Neuronal stem cell (in vitro differentiated cells): ENCODE measurements around the gene ATP5F1E.
A peak's percentile ranks its signal among the peaks of the same experiment; 100 is the strongest.

ENCODE experiments used
- DNase-seq: peaks from one replicate; pipeline ENCODE4 v3.0.0-alpha.2; 2013; ENCODE audit warnings: low spot score
- H2AFZ ChIP-seq: one replicate; pipeline ENCODE4 v1.6.1; 2013; ENCODE audit warnings: mild to moderate bottlenecking, low read length, inconsistent platforms
- H2AK5ac ChIP-seq: 2 replicates; pipeline ENCODE4 v1.6.1; 2013; ENCODE audit warnings: low read depth, mild to moderate bottlenecking, inconsistent platforms, low read length, moderate library complexity, mixed read lengths
- H2BK120ac ChIP-seq: 2 replicates; pipeline ENCODE4 v1.6.1; 2013; ENCODE audit warnings: low read depth, mild to moderate bottlenecking, inconsistent platforms, low read length, moderate library complexity, mixed read lengths
- H2BK12ac ChIP-seq: one replicate; pipeline ENCODE4 v1.6.1; 2013; ENCODE audit warnings: low read length, inconsistent platforms
- H2BK15ac ChIP-seq: 2 replicates; pipeline ENCODE4 v1.6.1; 2013; ENCODE audit warnings: mild to moderate bottlenecking, low read length, inconsistent platforms, mixed read lengths
- H2BK5ac ChIP-seq: one replicate; pipeline ENCODE4 v1.6.1; 2013; ENCODE audit warnings: inconsistent platforms, mild to moderate bottlenecking, low read length, moderate library complexity
- H3K14ac ChIP-seq: one replicate; pipeline ENCODE4 v1.6.1; 2013; ENCODE audit warnings: low read length, inconsistent platforms
- H3K18ac ChIP-seq: 2 replicates; pipeline ENCODE4 v1.6.1; 2013; ENCODE audit warnings: low read length, inconsistent platforms
- H3K23ac ChIP-seq: 2 replicates; pipeline ENCODE4 v1.6.1; 2013; ENCODE audit warnings: low read depth, mild to moderate bottlenecking, mixed read lengths, low read length, inconsistent platforms; ENCODE audit not compliant: poor library complexity
- H3K27ac ChIP-seq: replicated peaks from 3 replicates; pipeline ENCODE4 v1.5.1; 2013; ENCODE audit warnings: low read length, inconsistent platforms
- H3K27me3 ChIP-seq, 3 experiments: 2 replicates each; pipeline ENCODE4 v1.6.1; 2013; ENCODE audit warnings: low read length in 3 of 3, mild to moderate bottlenecking in 2 of 3, inconsistent platforms in 1 of 3, low read depth in 1 of 3, mixed read lengths in 1 of 3, moderate library complexity in 1 of 3; ENCODE audit not compliant: control insufficient read depth in 3 of 3, insufficient read depth in 3 of 3
- H3K36me3 ChIP-seq, 2 donors: replicated peaks in 1 of 2; 2 replicates each; pipeline ENCODE4 v1.6.1; 2013; ENCODE audit warnings: low read length in 2 of 2; ENCODE audit not compliant: control insufficient read depth in 2 of 2, insufficient read depth in 2 of 2
- H3K4ac ChIP-seq: 2 replicates; pipeline ENCODE4 v1.6.1; 2013; ENCODE audit warnings: inconsistent platforms, mild to moderate bottlenecking, low read length, moderate library complexity
- H3K4me1 ChIP-seq, 2 donors: 1 replicate in 1 of 2; 2 replicates in 1 of 2; pipeline ENCODE4 v1.6.1; 2013; ENCODE audit warnings: low read length in 2 of 2, low read depth in 1 of 2; ENCODE audit not compliant: control insufficient read depth in 2 of 2, insufficient read depth in 1 of 2
- H3K4me2 ChIP-seq: one replicate; pipeline ENCODE4 v1.6.1; 2013; ENCODE audit warnings: mild to moderate bottlenecking, low read length, inconsistent platforms; ENCODE audit not compliant: insufficient read depth, poor library complexity, severe bottlenecking
- H3K4me3 ChIP-seq, 2 donors: 2 replicates each; pipeline ENCODE4 v1.5.1; 2013; ENCODE audit warnings: low read length in 2 of 2, mild to moderate bottlenecking in 2 of 2, inconsistent platforms in 1 of 2, moderate library complexity in 1 of 2
- H3K79me1 ChIP-seq: one replicate; pipeline ENCODE4 v1.6.1; 2013; ENCODE audit warnings: low read depth, mild to moderate bottlenecking, inconsistent platforms, low read length, moderate library complexity
- H3K9ac ChIP-seq: one replicate; pipeline ENCODE4 v1.6.1; 2013; ENCODE audit warnings: mild to moderate bottlenecking, low read depth, low read length, inconsistent platforms; ENCODE audit not compliant: poor library complexity
- H3K9me3 ChIP-seq, 2 donors: replicated peaks in 1 of 2; 2 replicates each; pipeline versions ENCODE3 to v1.6.1; 2013; ENCODE audit warnings: low read length in 2 of 2, mild to moderate bottlenecking in 2 of 2, inconsistent platforms in 1 of 2, low read depth in 1 of 2, mixed read lengths in 1 of 2, moderate library complexity in 1 of 2; ENCODE audit not compliant: control insufficient read depth in 2 of 2, insufficient read depth in 1 of 2
- H4K8ac ChIP-seq: one replicate; pipeline ENCODE4 v1.6.1; 2013; ENCODE audit warnings: low read depth, mild to moderate bottlenecking, inconsistent platforms, low read length, moderate library complexity
- H4K91ac ChIP-seq: one replicate; pipeline ENCODE4 v1.6.1; 2013; ENCODE audit warnings: low read length, low read depth, mild to moderate bottlenecking, inconsistent platforms; ENCODE audit not compliant: poor library complexity
- WGBS, 2 donors: extraction: QIAGEN DNeasy Blood & Tissue Kit; methylation state at CpG; one replicate each; pipeline ENCODE4 v1.1.7; 2013; ENCODE audit warnings: missing lambda C conversion rate in 2 of 2, mixed read lengths in 1 of 2; ENCODE audit not compliant: insufficient read length in 2 of 2, insufficient replicate concordance in 1 of 2; ENCODE audit errors: extremely low coverage in 2 of 2; 5-methylcytosine and 5-hydroxymethylcytosine counted together

ATP5F1E gene

DNA sequence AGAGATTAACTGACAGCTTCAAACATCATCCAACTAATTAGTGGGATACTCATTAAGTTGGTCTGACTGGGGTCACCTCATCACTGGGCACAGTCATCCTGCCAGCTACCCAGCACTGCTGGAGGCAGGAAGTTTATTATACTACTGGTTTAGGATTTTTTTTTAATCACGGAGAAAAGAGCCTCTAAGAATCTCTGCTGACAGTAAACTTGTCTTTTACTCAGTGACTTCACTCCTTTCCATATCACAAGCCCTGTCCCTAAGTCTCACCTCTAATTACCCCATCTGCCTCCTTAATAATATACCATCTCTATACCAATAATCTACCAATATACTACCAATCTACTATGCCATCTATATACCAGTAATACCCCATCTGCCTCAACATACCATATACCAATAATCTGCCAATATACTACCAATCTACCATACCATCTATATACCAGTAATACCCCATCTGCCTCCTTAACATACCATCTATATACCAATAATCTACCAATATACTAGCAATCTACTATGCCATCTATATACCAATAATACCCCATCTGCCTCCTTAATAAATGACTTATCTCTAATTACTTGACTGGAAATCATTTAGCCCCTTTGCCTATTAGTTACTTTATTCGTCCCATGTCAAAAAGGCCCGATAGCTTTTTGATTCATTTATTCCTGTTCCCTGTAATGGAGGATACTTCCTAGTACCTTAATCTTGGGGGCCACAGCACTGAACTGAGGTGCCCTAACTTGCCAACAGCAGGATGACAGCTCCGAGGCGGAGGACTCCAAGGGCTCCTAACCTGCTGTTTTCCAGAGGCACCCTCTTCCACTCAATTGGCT lies 5.0 kb downstream of the ATP5F1E start:
- no peak overlapping the region for H2BK120ac ChIP-seq
- no peak overlapping the region for H2BK5ac ChIP-seq
- H3K27me3 ChIP-seq, result no peaks in the 10 kb centered on the region
- H2BK12ac ChIP-seq, result no peak overlapping the region
- H3K9me3 ChIP-seq, result no peaks in the 10 kb centered on the region
- no peak for DNase-seq
- no peak overlapping the region for H3K18ac ChIP-seq
- no peak overlapping the region for H4K91ac ChIP-seq
- H3K36me3 ChIP-seq, result peaks cover 27 to 90% of the 10 kb centered on the region in 2 donors
- H2BK15ac ChIP-seq, result no peak overlapping the region
- no peak overlapping the region for H3K4ac ChIP-seq
- no peak overlapping the region for H3K4me3 ChIP-seq
- H3K23ac ChIP-seq, result no peak overlapping the region
- H4K8ac ChIP-seq, result no peak overlapping the region
- no peak overlapping the region for H2AK5ac ChIP-seq
- no peak overlapping the region for H3K14ac ChIP-seq
- H3K4me2 ChIP-seq, result no peak overlapping the region
- H3K9ac ChIP-seq, result no peak overlapping the region
- peaks cover 8% of the 10 kb centered on the region for H3K79me1 ChIP-seq
- no peak overlapping the region for H2AFZ ChIP-seq
- WGBS, 2 donors, result no CpG with 5 or more reads among the region's 5 CpGs
- peaks cover 4 to 56% of the 10 kb centered on the region in 2 donors for H3K4me1 ChIP-seq
- no peak overlapping the region for H3K27ac ChIP-seq

DNA sequence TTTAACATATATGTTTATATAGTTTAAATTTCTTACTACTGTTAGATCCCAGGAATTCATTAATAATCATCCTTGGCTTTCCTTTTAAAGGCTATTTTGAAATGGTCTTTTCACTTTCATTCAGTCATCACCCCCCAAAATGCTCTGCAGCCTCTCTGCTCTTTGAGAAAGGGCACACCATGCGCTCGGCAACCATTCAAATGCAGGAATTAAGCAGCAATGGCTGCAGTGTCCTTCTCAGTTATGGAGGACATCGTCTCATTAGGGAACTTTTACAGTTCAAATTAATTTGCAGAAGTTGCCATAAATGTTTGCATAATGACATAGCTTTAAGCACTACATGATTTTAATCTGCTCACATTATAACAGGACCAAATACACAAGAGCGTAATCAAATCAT lies 6.6 kb downstream of the ATP5F1E start:
- no peaks in the 10 kb centered on the region for H3K27me3 ChIP-seq
- no peak overlapping the region for H3K23ac ChIP-seq
- H3K9me3 ChIP-seq, result no peaks in the 10 kb centered on the region
- no peak overlapping the region for H3K4ac ChIP-seq
- H2BK5ac ChIP-seq, result no peak overlapping the region
- WGBS, 2 donors, result no CpG with 5 or more reads among the region's 4 CpGs
- no peak for DNase-seq
- no peak overlapping the region for H4K91ac ChIP-seq
- no peak overlapping the region for H2AFZ ChIP-seq
- no peak overlapping the region for H3K18ac ChIP-seq
- no peak overlapping the region for H3K27ac ChIP-seq
- no peak overlapping the region for H3K4me3 ChIP-seq
- H3K4me1 ChIP-seq, result peaks cover 0 to 49% of the 10 kb centered on the region in 2 donors
- no peak overlapping the region for H2BK12ac ChIP-seq
- H2BK120ac ChIP-seq, result no peak overlapping the region
- peaks cover 27 to 81% of the 10 kb centered on the region in 2 donors for H3K36me3 ChIP-seq
- no peak overlapping the region for H3K14ac ChIP-seq
- H3K9ac ChIP-seq, result no peak overlapping the region
- no peak overlapping the region for H2BK15ac ChIP-seq
- H4K8ac ChIP-seq, result no peak overlapping the region
- H3K79me1 ChIP-seq, result peaks cover 3% of the 10 kb centered on the region
- no peak overlapping the region for H3K4me2 ChIP-seq
- H2AK5ac ChIP-seq, result no peak overlapping the region

DNA sequence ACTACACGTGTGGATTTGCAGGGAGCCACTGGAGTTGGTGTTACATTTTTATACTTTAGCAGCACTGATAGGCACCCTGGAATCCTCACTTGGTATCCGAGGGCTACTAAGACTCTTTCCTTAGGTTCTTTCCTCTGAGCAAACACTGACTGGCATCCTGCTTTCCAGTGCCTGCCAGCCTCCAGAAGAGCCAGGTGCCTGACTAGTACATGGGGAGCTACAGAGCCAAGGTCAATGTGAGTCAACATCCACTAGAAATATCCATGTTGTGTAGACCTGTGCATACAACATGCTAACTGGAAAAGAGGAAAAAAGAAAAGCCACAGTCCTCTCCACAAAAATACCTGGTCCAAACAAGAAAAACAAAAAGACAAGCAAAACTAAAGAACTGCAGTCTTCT lies 7.0 kb downstream of the ATP5F1E start:
- Histone ChIP-seq H3K23ac (no peak overlapping the region), H3K27ac (no peak overlapping the region), H2BK5ac (no peak overlapping the region), H3K4ac (no peak overlapping the region), H2BK15ac (no peak overlapping the region), H3K36me3 (peaks cover 26 to 77% of the 10 kb centered on the region in 2 donors), H2BK120ac (no peak overlapping the region), H2AK5ac (no peak overlapping the region), H2AFZ (no peak overlapping the region), H3K4me3 (no peak overlapping the region), H4K91ac (no peak overlapping the region), H3K9ac (no peak overlapping the region), H3K4me1 (peaks cover 0 to 44% of the 10 kb centered on the region in 2 donors), H3K4me2 (no peak overlapping the region), H3K9me3 (no peaks in the 10 kb centered on the region), H3K79me1 (peaks cover 3% of the 10 kb centered on the region), H3K18ac (no peak overlapping the region), H3K27me3 (no peaks in the 10 kb centered on the region), H3K14ac (no peak overlapping the region), H2BK12ac (no peak overlapping the region), H4K8ac (no peak overlapping the region)
- DNase-seq, result no peak
- no CpG with 5 or more reads among the region's 2 CpGs for WGBS, 2 donors

GRCh38 chr20:59024111-59024530 lies 8.0 kb downstream of the ATP5F1E start:
- H3K36me3 ChIP-seq, result peaks cover 24 to 67% of the 10 kb centered on the region in 2 donors

More at GRCh38 chr20:59024111-59024530, 8.0 kb downstream of the ATP5F1E start:
- Histone ChIP-seq H2AFZ (no peak overlapping the region), H3K9ac (no peak overlapping the region), H3K4ac (no peak overlapping the region), H3K27me3 (no peaks in the 10 kb centered on the region), H2BK5ac (no peak overlapping the region), H2BK120ac (no peak overlapping the region), H4K8ac (no peak overlapping the region), H3K18ac (no peak overlapping the region), H2AK5ac (no peak overlapping the region), H3K14ac (no peak overlapping the region), H3K4me2 (no peak overlapping the region), H3K79me1 (peaks cover 3% of the 10 kb centered on the region), H3K9me3 (no peaks in the 10 kb centered on the region), H3K23ac (no peak overlapping the region), H3K4me3 (peak overlapping the region in 1 of 2 donors; percentile 6), H4K91ac (no peak overlapping the region), H3K27ac (no peak overlapping the region), H2BK15ac (no peak overlapping the region), H2BK12ac (no peak overlapping the region), H3K4me1 (peaks cover 0 to 35% of the 10 kb centered on the region in 2 donors)
- no CpG with 5 or more reads among the region's 24 CpGs for WGBS, 2 donors
- DNase-seq, result no peak
